ENCODE measurements around the gene NT5C3B.

DNA sequence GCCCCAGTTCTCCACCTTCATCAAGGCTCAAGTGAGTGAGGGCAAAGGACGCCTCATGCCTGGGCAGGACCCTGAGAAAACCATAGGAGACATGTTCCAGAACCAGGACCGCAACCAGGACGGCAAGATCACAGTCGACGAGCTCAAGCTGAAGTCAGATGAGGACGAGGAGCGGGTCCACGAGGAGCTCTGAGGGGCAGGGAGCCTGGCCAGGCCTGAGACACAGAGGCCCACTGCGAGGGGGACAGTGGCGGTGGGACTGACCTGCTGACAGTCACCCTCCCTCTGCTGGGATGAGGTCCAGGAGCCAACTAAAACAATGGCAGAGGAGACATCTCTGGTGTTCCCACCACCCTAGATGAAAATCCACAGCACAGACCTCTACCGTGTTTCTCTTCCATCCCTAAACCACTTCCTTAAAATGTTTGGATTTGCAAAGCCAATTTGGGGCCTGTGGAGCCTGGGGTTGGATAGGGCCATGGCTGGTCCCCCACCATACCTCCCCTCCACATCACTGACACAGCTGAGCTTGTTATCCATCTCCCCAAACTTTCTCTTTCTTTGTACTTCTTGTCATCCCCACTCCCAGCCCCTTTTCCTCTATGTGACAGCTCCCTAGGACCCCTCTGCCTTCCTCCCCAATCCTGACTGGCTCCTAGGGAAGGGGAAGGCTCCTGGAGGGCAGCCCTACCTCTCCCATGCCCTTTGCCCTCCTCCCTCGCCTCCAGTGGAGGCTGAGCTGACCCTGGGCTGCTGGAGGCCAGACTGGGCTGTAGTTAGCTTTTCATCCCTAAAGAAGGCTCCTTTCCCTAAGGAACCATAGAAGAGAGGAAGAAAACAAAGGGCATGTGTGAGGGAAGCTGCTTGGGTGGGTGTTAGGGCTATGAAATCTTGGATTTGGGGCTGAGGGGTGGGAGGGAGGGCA lies 13.6 kb downstream of the NT5C3B start:
- TF ChIP-seq EZH2 (IDR thresholded peaks at IDR 0.05; ENCODE audit: insufficient read depth, poor library complexity, severe bottlenecking), result no peak
- no peak for TF ChIP-seq EZH2phosphoT487 (IDR thresholded peaks at IDR 0.05; ENCODE audit: insufficient read depth, low read depth)

All from GM23248 (cell line).